IgD-negative memory B cell (primary cell): ENCODE results near the gene LRIF1. TPM values are rescaled to one million over a fixed set of nuclear protein-coding genes. Genes with fewer than 3 reads are reported as not detected.
"Not testable (repeated sequence)": the region's sequence is repeated elsewhere in the genome, so short reads cannot be mapped to it uniquely, and the experiment has no call there.

Experiments used
- H3K27ac Mint-ChIP-seq, 3 donors: one replicate each; pipeline ENCODE4 v1.8.0; 2020 to 2022; ENCODE audit warnings: mild to moderate bottlenecking in 3 of 3, mixed read lengths in 3 of 3, moderate library complexity in 1 of 3
- H3K27me3 Mint-ChIP-seq: one replicate; pipeline ENCODE4 v1.8.0; 2021; ENCODE audit warnings: mixed read lengths
- H3K36me3 Mint-ChIP-seq: one replicate; pipeline ENCODE4 v1.8.0; 2020; ENCODE audit warnings: mild to moderate bottlenecking, mixed read lengths
- H3K4me1 Mint-ChIP-seq, 3 donors: one replicate each; pipeline ENCODE4 v1.8.0; 2020 to 2022; ENCODE audit warnings: mixed read lengths in 3 of 3, mild to moderate bottlenecking in 1 of 3
- H3K4me3 Mint-ChIP-seq, 4 donors: one replicate each; pipeline ENCODE4 v1.8.0; 2020 to 2022; ENCODE audit warnings: mild to moderate bottlenecking in 4 of 4, mixed read lengths in 4 of 4, moderate library complexity in 3 of 4
- H3K9me3 Mint-ChIP-seq, 3 donors: one replicate each; pipeline ENCODE4 v1.8.0; 2020 to 2021; ENCODE audit warnings: mixed read lengths in 3 of 3, mild to moderate bottlenecking in 1 of 3
- polyA plus RNA-seq: library from polyadenylated mRNA; unstranded; fragments of 300-500 nt; fragmentation: Illumina TruSeq; gene quantifications from one replicate; pipeline ENCODE4 v1.2.3, GENCODE V29; 2021

The LRIF1 gene, protein sequence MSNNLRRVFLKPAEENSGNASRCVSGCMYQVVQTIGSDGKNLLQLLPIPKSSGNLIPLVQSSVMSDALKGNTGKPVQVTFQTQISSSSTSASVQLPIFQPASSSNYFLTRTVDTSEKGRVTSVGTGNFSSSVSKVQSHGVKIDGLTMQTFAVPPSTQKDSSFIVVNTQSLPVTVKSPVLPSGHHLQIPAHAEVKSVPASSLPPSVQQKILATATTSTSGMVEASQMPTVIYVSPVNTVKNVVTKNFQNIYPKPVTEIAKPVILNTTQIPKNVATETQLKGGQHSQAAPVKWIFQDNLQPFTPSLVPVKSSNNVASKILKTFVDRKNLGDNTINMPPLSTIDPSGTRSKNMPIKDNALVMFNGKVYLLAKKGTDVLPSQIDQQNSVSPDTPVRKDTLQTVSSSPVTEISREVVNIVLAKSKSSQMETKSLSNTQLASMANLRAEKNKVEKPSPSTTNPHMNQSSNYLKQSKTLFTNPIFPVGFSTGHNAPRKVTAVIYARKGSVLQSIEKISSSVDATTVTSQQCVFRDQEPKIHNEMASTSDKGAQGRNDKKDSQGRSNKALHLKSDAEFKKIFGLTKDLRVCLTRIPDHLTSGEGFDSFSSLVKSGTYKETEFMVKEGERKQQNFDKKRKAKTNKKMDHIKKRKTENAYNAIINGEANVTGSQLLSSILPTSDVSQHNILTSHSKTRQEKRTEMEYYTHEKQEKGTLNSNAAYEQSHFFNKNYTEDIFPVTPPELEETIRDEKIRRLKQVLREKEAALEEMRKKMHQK
- polyA plus RNA-seq: 36.8 TPM

DNA sequence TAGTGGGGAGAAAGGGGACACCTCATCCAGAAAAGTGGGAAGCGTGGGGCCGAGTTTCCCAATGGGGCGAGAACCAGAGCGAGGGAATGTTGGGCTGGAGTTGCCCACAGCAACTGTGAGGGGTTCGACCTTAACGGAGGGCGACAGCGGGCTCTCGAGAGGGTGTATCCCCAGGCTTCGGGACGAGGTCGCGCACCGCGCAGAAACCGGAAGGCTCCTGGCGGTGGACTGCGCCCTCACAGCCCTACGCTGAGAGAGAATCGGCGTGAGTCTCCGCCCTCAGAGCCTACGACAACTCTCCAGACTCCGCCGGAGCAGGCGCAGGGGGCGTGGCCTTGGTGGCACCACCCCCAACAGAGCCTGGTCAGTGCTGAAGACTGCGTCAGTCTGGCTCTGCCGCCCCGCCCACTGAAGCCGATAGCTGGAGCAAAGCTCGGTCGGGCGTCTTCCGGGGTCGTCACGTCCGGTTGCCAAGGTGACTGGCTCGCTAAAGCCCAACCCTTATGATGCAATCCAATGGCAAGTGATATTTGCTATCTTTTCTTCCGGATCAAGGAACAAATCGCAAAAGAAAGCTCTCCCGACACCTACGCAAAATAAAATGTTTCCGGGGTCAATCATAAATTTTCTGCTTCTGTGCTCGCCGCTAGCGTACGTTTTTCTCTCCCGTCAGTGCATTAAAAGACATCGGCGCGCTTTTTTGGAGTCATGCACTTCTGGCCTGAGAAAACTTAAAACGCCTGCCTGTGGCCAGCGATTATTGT, at the start of gene LRIF1:
TSS of gene LRIF1 (minus strand) at position 232 of the 764 bp plus-strand sequence. CDS start 234 bp downstream, outside the sequence.
- Mint-ChIP-seq H3K4me1 (peaks cover 23 to 32% (median 27%) of the 10 kb centered on the region in 3 donors), H3K9me3 (peaks cover 14 to 35% (median 25%) of the 10 kb centered on the region in 3 donors), H3K27ac (peak within 1 kb of the TSS; percentile 98 to 99 (median 98)), H3K36me3 (peaks cover 23% of the 10 kb centered on the region), H3K4me3 (peak within 1 kb of the TSS; percentile 86 to 98 (median 92)), H3K27me3 (peaks cover 7% of the 10 kb centered on the region)

- Mint-ChIP-seq H3K27ac (no peak overlapping the region), H3K4me3 (no peak overlapping the region), H3K27me3 (peaks cover 12% of the 10 kb centered on the region), H3K4me1 (peaks cover 0 to 2% (median 0%) of the 10 kb centered on the region in 3 donors), H3K36me3 (peaks cover 7% of the 10 kb centered on the region), H3K9me3 (peaks cover 1 to 40% (median 17%) of the 10 kb centered on the region in 3 donors)
Observed at GRCh38 chr1:111008031-111008430, 44.3 kb upstream of the LRIF1 start.

DNA sequence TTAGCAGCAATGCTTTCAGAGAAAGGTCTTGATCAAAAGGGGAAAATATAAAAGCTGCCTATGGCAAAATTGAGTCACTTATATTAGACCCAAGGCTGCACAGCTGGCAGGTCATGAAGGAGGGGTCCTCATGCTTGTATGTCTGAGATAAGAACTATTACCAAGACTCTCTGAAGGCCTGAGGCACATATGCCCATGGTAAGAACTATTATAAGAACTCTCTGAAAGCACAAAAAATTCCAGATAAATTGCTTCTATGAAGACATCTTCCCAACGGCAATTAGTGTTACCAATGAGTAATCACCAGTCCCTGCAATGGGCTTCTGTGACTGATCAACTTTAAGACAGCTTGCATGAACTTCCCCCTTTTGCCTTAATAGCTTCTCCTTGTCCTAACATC, 42.8 kb upstream of the LRIF1 start:
- Mint-ChIP-seq H3K4me3 (no peak overlapping the region), H3K27ac (no peak overlapping the region), H3K36me3 (peaks cover 6% of the 10 kb centered on the region), H3K9me3 (peaks cover 1 to 28% (median 17%) of the 10 kb centered on the region in 3 donors), H3K4me1 (peaks cover 0 to 2% (median 0%) of the 10 kb centered on the region in 3 donors), H3K27me3 (peaks cover 13% of the 10 kb centered on the region)

DNA sequence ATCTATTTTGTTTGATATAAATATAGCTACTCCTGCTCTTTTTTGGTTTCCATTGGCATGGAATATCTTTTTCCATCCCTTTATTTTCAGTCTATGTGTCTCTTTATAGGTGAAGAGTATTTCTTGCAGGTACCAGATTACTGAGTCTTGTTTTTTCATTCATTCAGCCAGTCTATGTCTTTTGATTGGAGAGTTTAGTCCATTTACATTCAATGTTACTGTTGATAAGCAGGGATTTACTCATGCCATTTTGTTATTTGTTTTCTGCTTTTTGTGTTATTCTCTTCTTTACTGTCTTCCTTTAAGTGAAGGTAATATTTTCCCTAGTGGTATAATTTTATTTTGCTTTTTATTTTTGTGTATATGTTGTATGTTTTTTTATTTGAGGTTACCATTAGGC, 35.9 kb upstream of the LRIF1 start:
- not testable (repeated sequence) for H3K4me1 Mint-ChIP-seq, H3K27ac Mint-ChIP-seq, H3K36me3 Mint-ChIP-seq, H3K4me3 Mint-ChIP-seq
- Mint-ChIP-seq H3K27me3 (peaks cover 24% of the 10 kb centered on the region), H3K9me3 (peaks cover 0 to 12% (median 10%) of the 10 kb centered on the region in 3 donors)

DNA sequence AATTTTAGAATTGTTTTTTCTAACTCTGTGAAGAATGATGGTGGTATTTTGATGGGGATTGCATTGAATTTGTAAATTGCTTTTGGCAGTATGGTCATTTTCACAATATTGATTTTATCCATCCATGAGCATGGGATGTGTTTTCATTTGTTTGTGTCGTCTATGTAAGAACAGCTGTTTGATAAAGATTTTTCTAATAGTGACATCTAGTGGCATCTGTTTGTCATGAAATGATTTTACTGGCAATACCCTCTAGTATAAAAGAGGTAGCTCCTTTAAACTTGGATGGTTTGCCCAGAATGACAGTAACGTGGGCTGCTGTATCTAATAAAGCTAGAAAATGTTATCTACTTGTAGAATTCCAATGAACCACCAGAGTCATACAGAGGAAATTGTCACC, 28.6 kb upstream of the LRIF1 start:
- H3K27ac Mint-ChIP-seq: peak overlapping the region in 1 of 3 donors; percentile 7
- not testable (repeated sequence) for H3K36me3 Mint-ChIP-seq, H3K27me3 Mint-ChIP-seq, H3K4me1 Mint-ChIP-seq, H3K4me3 Mint-ChIP-seq, H3K9me3 Mint-ChIP-seq

DNA sequence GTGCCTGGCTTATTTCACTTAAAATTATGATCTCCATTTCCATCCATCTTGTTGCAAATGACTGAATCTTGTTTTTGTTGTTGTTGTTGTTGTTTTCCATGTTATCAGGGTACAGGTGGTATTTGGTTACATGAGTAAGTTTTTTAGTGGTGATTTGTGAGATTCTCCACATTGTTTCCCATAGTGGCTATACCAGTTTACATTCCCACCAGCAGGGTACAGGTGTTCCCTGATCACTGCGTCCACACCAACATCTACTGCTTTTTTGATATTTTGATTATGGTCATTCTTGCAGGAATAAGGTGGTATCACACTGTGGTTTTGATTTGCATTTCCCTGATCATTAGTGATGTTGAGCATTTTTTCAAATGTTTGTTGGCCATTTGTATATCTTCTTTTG, 27.6 kb upstream of the LRIF1 start:
- H3K9me3 Mint-ChIP-seq, H3K4me1 Mint-ChIP-seq, H3K27me3 Mint-ChIP-seq, H3K36me3 Mint-ChIP-seq, H3K27ac Mint-ChIP-seq, H3K4me3 Mint-ChIP-seq: not testable (repeated sequence)

GRCh38 chr1:110990541-110990940, 26.8 kb upstream of the LRIF1 start:
- Mint-ChIP-seq H3K36me3 (peaks cover 4% of the 10 kb centered on the region), H3K4me1 (peaks cover 2 to 5% (median 3%) of the 10 kb centered on the region in 3 donors), H3K27ac (no peak overlapping the region), H3K4me3 (no peak overlapping the region), H3K9me3 (peaks cover 0 to 8% (median 0%) of the 10 kb centered on the region in 3 donors), H3K27me3 (no peaks in the 10 kb centered on the region)

DNA sequence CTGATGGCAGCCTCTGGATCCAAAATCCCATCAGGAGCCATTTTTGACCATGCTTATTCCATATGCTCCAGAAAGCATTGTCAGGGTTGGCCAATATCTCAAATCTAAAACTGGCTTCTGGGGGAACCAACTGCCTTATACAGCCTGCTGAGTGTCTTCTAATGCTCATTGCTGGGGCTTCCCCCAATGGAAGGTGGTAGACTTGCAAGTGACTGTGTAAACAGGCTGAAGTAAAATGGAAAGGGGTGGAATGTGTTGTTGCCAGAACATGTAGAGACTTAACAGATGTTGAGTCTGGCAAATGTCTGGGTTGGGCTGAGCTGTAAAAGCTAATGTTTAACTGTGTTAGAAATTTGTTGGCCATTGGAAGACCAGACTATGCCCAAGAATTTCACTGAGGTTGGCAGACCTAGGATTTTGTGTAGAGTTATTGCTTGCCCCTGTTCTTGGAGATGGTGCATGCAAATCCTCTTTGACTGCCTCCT, 22.7 kb upstream of the LRIF1 start:
- Mint-ChIP-seq H3K9me3 (peaks cover 4 to 13% (median 10%) of the 10 kb centered on the region in 3 donors), H3K36me3 (peaks cover 8% of the 10 kb centered on the region), H3K27me3 (peaks cover 2% of the 10 kb centered on the region), H3K4me3 (no peak overlapping the region), H3K27ac (no peak overlapping the region), H3K4me1 (peaks cover 0 to 7% (median 0%) of the 10 kb centered on the region in 3 donors)

- H3K27ac Mint-ChIP-seq: no peak overlapping the region
- peaks cover 7% of the 10 kb centered on the region for H3K36me3 Mint-ChIP-seq
- peaks cover 6% of the 10 kb centered on the region for H3K27me3 Mint-ChIP-seq
- H3K9me3 Mint-ChIP-seq: peaks cover 4 to 15% (median 14%) of the 10 kb centered on the region in 3 donors
- H3K4me3 Mint-ChIP-seq: peak overlapping the region in 1 of 4 donors; percentile 32
- peaks cover 0 to 7% (median 0%) of the 10 kb centered on the region in 3 donors for H3K4me1 Mint-ChIP-seq
Observed at GRCh38 chr1:110982320-110982719, 18.6 kb upstream of the LRIF1 start.

GRCh38 chr1:110979154-110979553, 15.4 kb upstream of the LRIF1 start:
- Mint-ChIP-seq H3K27ac (no peak overlapping the region), H3K4me3 (no peak overlapping the region), H3K36me3 (peaks cover 4% of the 10 kb centered on the region), H3K9me3 (peaks cover 4 to 20% (median 17%) of the 10 kb centered on the region in 3 donors), H3K4me1 (peaks cover 0 to 7% (median 0%) of the 10 kb centered on the region in 3 donors), H3K27me3 (peaks cover 9% of the 10 kb centered on the region)

GRCh38 chr1:110976089-110976488, 12.4 kb upstream of the LRIF1 start:
- H3K36me3 Mint-ChIP-seq: peaks cover 5% of the 10 kb centered on the region
- H3K9me3 Mint-ChIP-seq: peaks cover 6 to 32% (median 15%) of the 10 kb centered on the region in 3 donors
- no peak overlapping the region for H3K27ac Mint-ChIP-seq
- peaks cover 22% of the 10 kb centered on the region for H3K27me3 Mint-ChIP-seq
- H3K4me3 Mint-ChIP-seq: no peak overlapping the region
- no peaks in the 10 kb centered on the region for H3K4me1 Mint-ChIP-seq

GRCh38 chr1:110975265-110975664, 11.5 kb upstream of the LRIF1 start:
- H3K4me3 Mint-ChIP-seq: no peak overlapping the region
- no peak overlapping the region for H3K27ac Mint-ChIP-seq
- no peaks in the 10 kb centered on the region for H3K4me1 Mint-ChIP-seq
- peaks cover 6 to 31% (median 17%) of the 10 kb centered on the region in 3 donors for H3K9me3 Mint-ChIP-seq
- H3K36me3 Mint-ChIP-seq: peaks cover 5% of the 10 kb centered on the region
- H3K27me3 Mint-ChIP-seq: peaks cover 28% of the 10 kb centered on the region

GRCh38 chr1:110967256-110967655, 3.5 kb upstream of the LRIF1 start:
- H3K27me3 Mint-ChIP-seq: peaks cover 33% of the 10 kb centered on the region
- peaks cover 15 to 37% (median 32%) of the 10 kb centered on the region in 3 donors for H3K9me3 Mint-ChIP-seq
- peaks cover 12 to 17% (median 14%) of the 10 kb centered on the region in 3 donors for H3K4me1 Mint-ChIP-seq
- H3K27ac Mint-ChIP-seq: no peak overlapping the region
- H3K4me3 Mint-ChIP-seq: no peak overlapping the region
- H3K36me3 Mint-ChIP-seq: peaks cover 14% of the 10 kb centered on the region

DNA sequence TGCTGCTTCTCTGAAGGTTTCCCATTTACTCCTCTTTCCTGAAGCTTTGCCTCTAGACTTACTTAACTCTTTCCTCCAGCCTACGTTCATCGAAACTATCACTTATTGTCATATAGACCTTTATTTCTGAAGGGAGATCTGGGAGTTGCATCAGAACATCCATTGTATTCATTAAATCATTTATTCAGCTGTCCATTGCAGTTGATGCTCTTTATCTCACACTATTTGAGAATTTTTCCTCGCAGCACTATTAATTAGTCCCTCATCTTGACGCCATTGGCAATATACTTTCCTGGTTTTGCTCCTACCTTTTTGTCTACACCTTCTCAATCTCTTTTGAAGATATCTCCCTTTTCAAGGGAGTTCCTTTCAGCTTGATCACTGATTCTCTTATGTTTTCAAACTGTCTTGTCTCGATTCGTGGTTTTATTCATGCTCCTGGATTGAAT, 757 bp upstream of the LRIF1 start:
- Mint-ChIP-seq H3K9me3 (peaks cover 16 to 35% (median 25%) of the 10 kb centered on the region in 3 donors), H3K4me3 (peak overlapping the region; percentile 86 to 98 (median 92)), H3K4me1 (peaks cover 23 to 31% (median 27%) of the 10 kb centered on the region in 3 donors), H3K27me3 (peaks cover 9% of the 10 kb centered on the region), H3K36me3 (peaks cover 20% of the 10 kb centered on the region), H3K27ac (peak overlapping the region; percentile 98 to 99 (median 98))
